Mesodermal cell (in vitro differentiated cells): ENCODE data around the gene PPP2R2D.
"Not testable (repeated sequence)": the region's sequence is repeated elsewhere in the genome, so short reads cannot be mapped to it uniquely, and the experiment has no call there.

Source experiments
- H3K27ac ChIP-seq: 2 replicates; pipeline ENCODE4 v1.7.0; 2013; ENCODE audit warnings: mild to moderate bottlenecking, low read depth, low read length, moderate library complexity; ENCODE audit not compliant: severe bottlenecking
- H3K36me3 ChIP-seq: 2 replicates; pipeline ENCODE4 v1.7.1; 2013; ENCODE audit warnings: mild to moderate bottlenecking, low read length, moderate library complexity; ENCODE audit not compliant: control insufficient read depth, insufficient read depth
- H3K4me1 ChIP-seq: one replicate; pipeline ENCODE4 v1.7.1; 2013; ENCODE audit warnings: mild to moderate bottlenecking, low read length; ENCODE audit not compliant: insufficient read depth, control insufficient read depth, poor library complexity, severe bottlenecking
- H3K4me3 ChIP-seq: 2 replicates; pipeline ENCODE4 v1.7.0; 2013; ENCODE audit warnings: low read length, control low read depth, mild to moderate bottlenecking; ENCODE audit not compliant: insufficient read depth, poor library complexity, severe bottlenecking; ENCODE audit errors: extremely low read depth
- H3K9me3 ChIP-seq: 2 replicates; pipeline ENCODE4 v1.7.1; 2013; ENCODE audit warnings: mild to moderate bottlenecking, low read length, moderate library complexity; ENCODE audit not compliant: control insufficient read depth
- WGBS, 2 experiments: methylation state at CpG; one replicate each; pipeline ENCODE4 v1.1.5; 2013; ENCODE audit warnings: missing lambda C conversion rate in 2 of 2; ENCODE audit not compliant: insufficient coverage in 2 of 2; 5-methylcytosine and 5-hydroxymethylcytosine counted together

PPP2R2D gene

DNA sequence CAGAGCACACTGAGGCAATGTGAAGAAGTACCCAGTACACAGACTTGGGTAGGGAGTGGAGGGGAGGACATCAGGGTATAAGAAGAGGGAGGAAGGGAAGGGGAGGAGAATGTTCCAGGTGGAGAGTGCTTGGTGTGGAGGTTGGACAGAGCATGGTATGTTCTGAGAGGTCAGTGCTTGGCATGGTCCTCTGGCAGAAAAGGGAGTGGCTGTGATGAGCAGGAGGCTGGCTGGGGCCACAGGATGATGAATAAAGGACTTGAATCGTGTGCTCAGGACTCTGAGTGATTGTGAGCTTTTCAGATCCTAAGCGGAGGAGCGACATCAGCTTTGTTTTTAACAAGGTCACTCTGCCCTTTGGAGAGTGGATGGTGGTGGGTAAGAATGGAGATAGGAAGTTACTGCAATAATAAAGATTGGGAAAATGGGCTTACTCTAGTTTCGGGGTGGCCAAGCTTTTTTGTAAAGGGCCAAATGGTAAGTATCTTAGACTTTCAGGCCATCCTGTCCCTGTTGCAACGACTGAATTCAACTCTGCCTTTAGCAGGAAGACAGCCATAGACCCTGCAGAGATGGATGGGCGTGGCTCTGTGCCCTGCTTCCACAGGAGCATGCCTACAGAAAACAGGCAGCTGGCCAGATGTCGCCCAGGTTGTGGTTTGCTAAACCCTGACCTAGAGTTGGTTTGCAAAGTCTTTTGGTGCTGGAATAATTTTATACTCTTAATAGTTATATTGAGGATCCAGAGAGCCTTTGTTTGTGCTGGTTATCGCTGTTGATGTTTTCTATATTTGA lies 8.4 kb downstream of the PPP2R2D start:
- Histone ChIP-seq H3K4me1 (peaks cover 19% of the 10 kb centered on the region), H3K27ac (no peak overlapping the region), H3K4me3 (no peak overlapping the region), H3K36me3 (peaks cover 79% of the 10 kb centered on the region), H3K9me3 (no peaks in the 10 kb centered on the region)
- 81 to 89% methylated on average over 6 to 7 of the region's 8 CpGs for WGBS, 2 experiments

DNA sequence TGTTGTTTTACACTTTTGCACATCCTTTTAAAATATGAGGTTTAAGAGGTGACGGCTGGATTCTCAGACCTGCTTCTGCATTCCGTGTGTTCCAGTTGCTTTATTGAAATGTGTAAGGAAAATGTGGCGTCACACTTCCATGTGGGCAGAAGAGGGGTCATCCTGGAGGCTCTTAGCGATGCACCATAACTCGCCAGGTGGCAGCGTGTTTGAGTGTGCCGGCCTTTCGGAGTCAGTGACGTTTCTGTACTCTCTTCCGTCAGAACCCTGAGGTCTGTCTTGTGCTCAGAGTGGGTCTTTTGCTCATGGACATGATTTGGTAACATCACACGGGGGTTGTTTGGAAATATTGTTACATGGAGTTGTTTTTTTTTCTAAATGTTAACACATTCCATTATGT lies 9.1 kb downstream of the PPP2R2D start:
- peaks cover 19% of the 10 kb centered on the region for H3K4me1 ChIP-seq
- H3K9me3 ChIP-seq = no peaks in the 10 kb centered on the region
- no peak overlapping the region for H3K4me3 ChIP-seq
- peaks cover 80% of the 10 kb centered on the region for H3K36me3 ChIP-seq
- no peak overlapping the region for H3K27ac ChIP-seq
- WGBS, 2 experiments = 93 to 100% methylated on average over 6 to 10 of the region's 11 CpGs

GRCh38 chr10:131910663-131911314 lies 10.0 kb downstream of the PPP2R2D start:
- 91 to 97% methylated on average over 11 to 15 of the region's 15 CpGs for WGBS, 2 experiments
- no peak overlapping the region for H3K27ac ChIP-seq
- no peak overlapping the region for H3K4me3 ChIP-seq
- peaks cover 76% of the 10 kb centered on the region for H3K36me3 ChIP-seq
- H3K9me3 ChIP-seq = no peaks in the 10 kb centered on the region
- peaks cover 13% of the 10 kb centered on the region for H3K4me1 ChIP-seq

- H3K36me3 ChIP-seq = peaks cover 71% of the 10 kb centered on the region
- 98% methylated on average over 8 to 9 of the region's 9 CpGs for whole genome bisulfite sequencing, 2 experiments
Measured at GRCh38 chr10:131911451-131911850, 10.6 kb downstream of the PPP2R2D start.

GRCh38 chr10:131912620-131913019 lies 11.8 kb downstream of the PPP2R2D start:
- Histone ChIP-seq H3K4me1 (peaks cover 7% of the 10 kb centered on the region), H3K9me3 (no peaks in the 10 kb centered on the region), H3K27ac (no peak overlapping the region), H3K4me3 (no peak overlapping the region), H3K36me3 (peaks cover 71% of the 10 kb centered on the region)
- 100% methylated on average over 1 of the region's 3 CpGs for WGBS, 2 experiments

More at GRCh38 chr10:131911451-131911850, 10.6 kb downstream of the PPP2R2D start:
- peaks cover 13% of the 10 kb centered on the region for H3K4me1 ChIP-seq
- no peak overlapping the region for H3K4me3 ChIP-seq
- no peaks in the 10 kb centered on the region for H3K9me3 ChIP-seq
- no peak overlapping the region for H3K27ac ChIP-seq

DNA sequence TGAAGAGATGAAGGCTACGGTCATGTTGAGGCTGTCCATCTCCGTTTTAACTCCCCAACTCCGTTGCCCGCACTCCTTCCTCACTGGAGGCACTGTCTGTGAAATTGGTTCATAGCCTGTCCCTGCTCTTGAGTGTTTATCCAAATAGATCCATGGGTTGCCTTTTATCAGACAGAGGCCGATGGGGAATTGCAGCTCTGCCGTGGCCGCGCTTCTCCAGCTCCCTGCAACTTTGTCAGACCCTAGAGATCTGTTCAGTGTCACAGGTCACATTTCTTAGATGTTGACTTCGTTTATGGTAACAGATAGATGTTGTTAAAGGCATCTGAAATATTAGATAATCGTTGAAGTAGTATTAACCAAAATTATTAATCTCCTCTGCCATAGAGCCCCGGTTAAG lies 14.7 kb downstream of the PPP2R2D start:
- WGBS, 2 experiments = 94 to 98% methylated on average over 7 to 8 of the region's 11 CpGs
- Histone ChIP-seq H3K4me1 (no peaks in the 10 kb centered on the region), H3K4me3 (no peak overlapping the region), H3K36me3 (peaks cover 48% of the 10 kb centered on the region), H3K27ac (no peak overlapping the region), H3K9me3 (no peaks in the 10 kb centered on the region)

DNA sequence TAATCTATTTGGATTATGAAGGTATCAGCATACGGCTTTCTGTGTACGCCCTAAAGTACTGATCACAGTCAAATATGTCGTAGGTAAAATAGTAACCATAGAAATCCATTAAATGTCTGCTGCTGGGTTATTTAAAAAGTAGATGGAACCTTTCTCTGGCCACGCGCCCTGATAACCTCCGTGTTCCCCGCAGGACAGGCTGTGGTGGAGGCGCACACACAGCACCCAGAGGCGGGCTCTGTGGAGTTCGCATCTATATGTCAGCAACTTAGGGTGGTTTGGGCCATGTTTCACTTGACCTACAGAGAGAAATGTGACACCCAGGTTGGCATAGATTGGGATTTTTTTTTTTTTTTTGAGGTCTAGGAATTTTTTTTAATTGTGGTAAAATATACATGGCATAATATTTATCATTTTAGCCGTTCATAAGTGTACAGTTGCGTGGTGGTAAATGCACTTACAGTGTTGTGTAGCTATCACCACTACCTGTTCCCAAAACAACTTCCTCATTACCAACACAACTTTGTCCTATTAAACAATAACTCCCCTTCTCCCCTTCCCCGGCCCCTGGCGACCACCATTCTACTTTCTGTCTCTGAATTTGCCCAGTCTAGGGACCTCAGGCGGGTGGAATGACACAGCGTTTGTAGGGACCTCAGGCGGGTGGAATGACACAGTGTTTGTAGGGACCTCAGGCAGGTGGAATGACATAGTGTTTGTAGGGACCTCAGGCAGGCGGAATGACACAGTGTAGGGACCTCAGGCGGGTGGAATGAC lies 15.4 kb downstream of the PPP2R2D start:
- 95 to 96% methylated on average over 16 to 17 of the region's 19 CpGs for WGBS, 2 experiments
- H3K4me1 ChIP-seq = no peaks in the 10 kb centered on the region

DNA sequence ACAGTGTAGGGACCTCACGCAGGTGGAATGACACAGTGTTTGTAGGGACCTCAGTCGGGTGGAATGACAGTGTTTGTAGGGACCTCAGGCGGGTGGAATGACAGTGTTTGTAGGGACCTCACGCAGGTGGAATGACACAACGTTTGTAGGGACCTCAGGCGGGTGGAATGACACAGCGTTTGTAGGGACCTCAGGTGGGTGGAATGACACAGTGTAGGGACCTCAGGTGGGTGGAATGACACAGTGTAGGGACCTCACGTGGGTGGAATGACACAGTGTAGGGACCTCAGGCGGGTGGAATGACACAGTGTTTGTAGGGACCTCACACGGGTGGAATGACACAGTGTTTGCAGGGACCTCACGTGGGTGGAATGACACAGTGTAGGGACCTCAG lies 16.0 kb downstream of the PPP2R2D start:
- not testable (repeated sequence) for H3K4me3 ChIP-seq, H3K4me1 ChIP-seq, H3K9me3 ChIP-seq, H3K27ac ChIP-seq
- WGBS, 2 experiments = 92 to 94% methylated on average over 3 to 7 of the region's 11 CpGs
- H3K36me3 ChIP-seq = peaks cover 40% of the 10 kb centered on the region

More for the DNA sequence above, 15.4 kb downstream of the PPP2R2D start:
- H3K27ac ChIP-seq = no peak overlapping the region
- H3K4me3 ChIP-seq = no peak overlapping the region
- H3K36me3 ChIP-seq = peaks cover 45% of the 10 kb centered on the region
- H3K9me3 ChIP-seq = no peaks in the 10 kb centered on the region

- not testable (repeated sequence) for H3K27ac ChIP-seq, H3K4me1 ChIP-seq, H3K9me3 ChIP-seq, H3K4me3 ChIP-seq
- WGBS, 2 experiments = 92 to 96% methylated on average over 5 to 7 of the region's 11 CpGs
- H3K36me3 ChIP-seq = peaks cover 33% of the 10 kb centered on the region
Measured at GRCh38 chr10:131917496-131917895, 16.7 kb downstream of the PPP2R2D start.

- H3K36me3 ChIP-seq = peaks cover 17% of the 10 kb centered on the region
- not testable (repeated sequence) for H3K9me3 ChIP-seq, H3K27ac ChIP-seq, H3K4me1 ChIP-seq, H3K4me3 ChIP-seq
- WGBS, 2 experiments = 96 to 98% methylated on average over 14 of the region's 14 CpGs
Measured at GRCh38 chr10:131919461-131919860, 18.7 kb downstream of the PPP2R2D start.
